NCI-H510A treated with DMSO at 0.1 percent for 48 hours (cell line): ENCODE measurements around the gene CCDC146.
"Not testable (repeated sequence)": the region's sequence is repeated elsewhere in the genome, so short reads cannot be mapped to it uniquely, and the experiment has no call there.

Source experiments
- DNase-seq: peaks from one replicate; lab custom pipeline; 2025; lab: John Stamatoyannopoulos, UW

CCDC146 gene

GRCh38 chr7:77154917-77155464 is 32.6 kb downstream of the CCDC146 start:
- DNase-seq, result not testable (repeated sequence)

GRCh38 chr7:77155601-77156377 is 33.4 kb downstream of the CCDC146 start:
- not testable (repeated sequence) for DNase-seq

- DNase-seq, result not testable (repeated sequence)
Measured at GRCh38 chr7:77157034-77157433, 34.6 kb downstream of the CCDC146 start.

- no peak for DNase-seq
Measured at GRCh38 chr7:77157446-77157845, 35.0 kb downstream of the CCDC146 start.

- not testable (repeated sequence) for DNase-seq
Measured at GRCh38 chr7:77171073-77171472, 48.7 kb downstream of the CCDC146 start.

- DNase-seq, result not testable (repeated sequence)
Measured at GRCh38 chr7:77172437-77173172, 50.2 kb downstream of the CCDC146 start.

GRCh38 chr7:77174418-77174817 is 52.0 kb downstream of the CCDC146 start:
- DNase-seq, result not testable (repeated sequence)

GRCh38 chr7:77175274-77175800 is 52.9 kb downstream of the CCDC146 start:
- not testable (repeated sequence) for DNase-seq

GRCh38 chr7:77177321-77177904 is 55.0 kb downstream of the CCDC146 start:
- DNase-seq, result not testable (repeated sequence)

- not testable (repeated sequence) for DNase-seq
Measured at GRCh38 chr7:77178024-77178423, 55.6 kb downstream of the CCDC146 start.

GRCh38 chr7:77181015-77181595 is 58.7 kb downstream of the CCDC146 start:
- DNase-seq, result no peak

GRCh38 chr7:77181734-77182133 is 59.3 kb downstream of the CCDC146 start:
- DNase-seq, result no peak

GRCh38 chr7:77182261-77182660 is 59.8 kb downstream of the CCDC146 start:
- DNase-seq, result no peak

- no peak for DNase-seq
Measured at GRCh38 chr7:77184463-77184862, 62.0 kb downstream of the CCDC146 start.

- DNase-seq, result no peak
Measured at GRCh38 chr7:77184990-77185389, 62.6 kb downstream of the CCDC146 start.

GRCh38 chr7:77185866-77186265 is 63.5 kb downstream of the CCDC146 start:
- DNase-seq, result no peak

- DNase-seq, result no peak
Measured at GRCh38 chr7:77188731-77189437, 66.5 kb downstream of the CCDC146 start.

GRCh38 chr7:77197141-77197540 is 74.7 kb downstream of the CCDC146 start:
- DNase-seq, result no peak

- DNase-seq, result no peak
Measured at GRCh38 chr7:77199013-77199966, 76.9 kb downstream of the CCDC146 start, which contains the start of gene FGL2. Gene FGL2 (minus strand): TSS chr7:77199819. CDS start chr7:77199793, 26 bp downstream.

GRCh38 chr7:77200542-77200941 is 78.1 kb downstream of the CCDC146 start:
- DNase-seq, result no peak
